Progenitor cell of endocrine pancreas (in vitro differentiated cells): ENCODE measurements around the gene MICU2. TPM values are rescaled to one million over a fixed set of nuclear protein-coding genes. Genes with fewer than 3 reads are reported as not detected.

ENCODE experiments used
- DNase-seq: peaks from one replicate; pipeline ENCODE4 v3.0.0; 2021; ENCODE audit warnings: low spot score; ENCODE audit not compliant: unreplicated experiment
- H3K27ac Mint-ChIP-seq: 2 replicates; pipeline ENCODE4 v1.8.0; 2021; ENCODE audit warnings: mild to moderate bottlenecking, moderate library complexity, mixed read lengths
- H3K27me3 Mint-ChIP-seq: 2 replicates; pipeline ENCODE4 v1.8.0; 2021; ENCODE audit warnings: mixed read lengths
- H3K36me3 Mint-ChIP-seq: 2 replicates; pipeline ENCODE4 v1.8.0; 2022; ENCODE audit warnings: mixed read lengths; ENCODE audit not compliant: insufficient read depth
- H3K4me1 Mint-ChIP-seq: 2 replicates; pipeline ENCODE4 v1.8.0; 2021; ENCODE audit warnings: low read depth, mixed read lengths
- H3K4me3 Mint-ChIP-seq: 2 replicates; pipeline ENCODE4 v1.8.0; 2021; ENCODE audit warnings: low read depth, mild to moderate bottlenecking, moderate library complexity, mixed read lengths
- H3K9me3 Mint-ChIP-seq: 2 replicates; pipeline ENCODE4 v1.8.0; 2021; ENCODE audit warnings: low read depth, mixed read lengths
- total RNA-seq: library from RNA; stranded (reverse); gene quantifications from 2 replicates; pipeline ENCODE4 v1.2.1, GENCODE V29; 2021
- TF ChIP-seq, protein P1 (sequence below): fragments of 200-600 bp; sonication (generic); IDR thresholded peaks from one replicate; pipeline ENCODE4 v1.5.0; 2021; ENCODE audit warnings: antibody characterized with exemption, mild to moderate bottlenecking; ENCODE audit not compliant: unreplicated experiment

MICU2 gene
- total RNA-seq, 1 donor from 2014 or later = 45.3 TPM

GRCh38 chr13:21610687-21611086, 6.7 kb upstream of the MICU2 start:
- no peaks in the 10 kb centered on the region for H3K9me3 Mint-ChIP-seq
- peaks cover 27% of the 10 kb centered on the region for H3K27me3 Mint-ChIP-seq
- DNase-seq = no peak
- TF ChIP-seq, protein P1, sequence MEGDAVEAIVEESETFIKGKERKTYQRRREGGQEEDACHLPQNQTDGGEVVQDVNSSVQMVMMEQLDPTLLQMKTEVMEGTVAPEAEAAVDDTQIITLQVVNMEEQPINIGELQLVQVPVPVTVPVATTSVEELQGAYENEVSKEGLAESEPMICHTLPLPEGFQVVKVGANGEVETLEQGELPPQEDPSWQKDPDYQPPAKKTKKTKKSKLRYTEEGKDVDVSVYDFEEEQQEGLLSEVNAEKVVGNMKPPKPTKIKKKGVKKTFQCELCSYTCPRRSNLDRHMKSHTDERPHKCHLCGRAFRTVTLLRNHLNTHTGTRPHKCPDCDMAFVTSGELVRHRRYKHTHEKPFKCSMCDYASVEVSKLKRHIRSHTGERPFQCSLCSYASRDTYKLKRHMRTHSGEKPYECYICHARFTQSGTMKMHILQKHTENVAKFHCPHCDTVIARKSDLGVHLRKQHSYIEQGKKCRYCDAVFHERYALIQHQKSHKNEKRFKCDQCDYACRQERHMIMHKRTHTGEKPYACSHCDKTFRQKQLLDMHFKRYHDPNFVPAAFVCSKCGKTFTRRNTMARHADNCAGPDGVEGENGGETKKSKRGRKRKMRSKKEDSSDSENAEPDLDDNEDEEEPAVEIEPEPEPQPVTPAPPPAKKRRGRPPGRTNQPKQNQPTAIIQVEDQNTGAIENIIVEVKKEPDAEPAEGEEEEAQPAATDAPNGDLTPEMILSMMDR = no peak
- H3K4me1 Mint-ChIP-seq = no peaks in the 10 kb centered on the region
- H3K27ac Mint-ChIP-seq = no peak overlapping the region
- H3K36me3 Mint-ChIP-seq = no peaks in the 10 kb centered on the region
- H3K4me3 Mint-ChIP-seq = no peak overlapping the region

GRCh38 chr13:21608961-21609360, 5.0 kb upstream of the MICU2 start:
- DNase-seq = no peak
- no peak overlapping the region for H3K4me3 Mint-ChIP-seq
- H3K9me3 Mint-ChIP-seq = no peaks in the 10 kb centered on the region
- TF ChIP-seq, protein P1 = no peak
- H3K27ac Mint-ChIP-seq = no peak overlapping the region
- no peaks in the 10 kb centered on the region for H3K36me3 Mint-ChIP-seq
- no peaks in the 10 kb centered on the region for H3K4me1 Mint-ChIP-seq
- H3K27me3 Mint-ChIP-seq = peaks cover 38% of the 10 kb centered on the region

DNA sequence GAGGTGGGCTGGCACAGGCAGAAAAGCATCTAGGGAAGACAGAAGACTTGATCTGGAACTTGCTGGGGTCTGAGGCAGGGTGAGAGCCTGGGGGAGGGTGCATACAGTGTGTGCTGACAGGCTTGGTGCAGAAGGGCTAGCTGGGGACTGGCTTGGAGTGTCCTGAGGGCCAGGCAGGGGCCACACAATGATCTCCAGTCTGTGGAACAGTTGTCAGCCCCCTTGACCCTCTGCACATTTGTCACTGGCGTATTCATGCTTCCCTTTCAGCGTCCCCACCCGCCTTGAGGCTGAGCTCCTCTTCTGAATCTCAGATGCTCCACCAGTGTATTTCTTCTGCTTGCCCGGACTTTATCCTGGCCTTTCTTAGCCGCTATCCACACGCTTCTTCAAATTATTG, 2.8 kb upstream of the MICU2 start:
- TF ChIP-seq, protein P1 = no peak
- no peaks in the 10 kb centered on the region for H3K9me3 Mint-ChIP-seq
- no peaks in the 10 kb centered on the region for H3K4me1 Mint-ChIP-seq
- no peak overlapping the region for H3K27ac Mint-ChIP-seq
- no peak for DNase-seq
- H3K4me3 Mint-ChIP-seq = no peak overlapping the region
- H3K36me3 Mint-ChIP-seq = no peaks in the 10 kb centered on the region
- H3K27me3 Mint-ChIP-seq = peaks cover 38% of the 10 kb centered on the region

GRCh38 chr13:21606251-21606650, 2.3 kb upstream of the MICU2 start:
- TF ChIP-seq, protein P1 = no peak

GRCh38 chr13:21596722-21597121, 7.2 kb downstream of the MICU2 start:
- DNase-seq = no peak
- H3K4me1 Mint-ChIP-seq = peaks cover 1% of the 10 kb centered on the region
- H3K27ac Mint-ChIP-seq = no peak overlapping the region
- peaks cover 41% of the 10 kb centered on the region for H3K36me3 Mint-ChIP-seq
- H3K27me3 Mint-ChIP-seq = no peaks in the 10 kb centered on the region
- peaks cover 32% of the 10 kb centered on the region for H3K9me3 Mint-ChIP-seq
- TF ChIP-seq, protein P1 = no peak
- H3K4me3 Mint-ChIP-seq = no peak overlapping the region

More at GRCh38 chr13:21606251-21606650, 2.3 kb upstream of the MICU2 start:
- H3K4me1 Mint-ChIP-seq = peaks cover 1% of the 10 kb centered on the region
- no peak for DNase-seq
- peaks cover 3% of the 10 kb centered on the region for H3K9me3 Mint-ChIP-seq
- peaks cover 4% of the 10 kb centered on the region for H3K36me3 Mint-ChIP-seq
- H3K27me3 Mint-ChIP-seq = peaks cover 38% of the 10 kb centered on the region
- no peak overlapping the region for H3K27ac Mint-ChIP-seq
- H3K4me3 Mint-ChIP-seq = no peak overlapping the region
